WTC11 (cell line): ENCODE data around the gene CARD14.

Experiments used
- CREM ChIP-seq: sonication (generic); formaldehyde crosslinking; IDR thresholded peaks from 2 replicates; pipeline ENCODE4 v1.8.1; 2022; ENCODE audit warnings: mild to moderate bottlenecking, missing genetic modification reagents, moderate library complexity
- TF ChIP-seq, protein P1 (sequence below): fragments of 200-600 bp; IDR thresholded peaks from 2 replicates; pipeline ENCODE4 v1.8.0; 2022; ENCODE audit warnings: antibody characterized with exemption
- TF ChIP-seq, protein P2 (sequence below): fragments of 250-450 bp; sonication (Bioruptor Pico); IDR thresholded peaks from 2 replicates; pipeline ENCODE4 v1.9.0; 2021; ENCODE audit warnings: mild to moderate bottlenecking, borderline replicate concordance

DNA sequence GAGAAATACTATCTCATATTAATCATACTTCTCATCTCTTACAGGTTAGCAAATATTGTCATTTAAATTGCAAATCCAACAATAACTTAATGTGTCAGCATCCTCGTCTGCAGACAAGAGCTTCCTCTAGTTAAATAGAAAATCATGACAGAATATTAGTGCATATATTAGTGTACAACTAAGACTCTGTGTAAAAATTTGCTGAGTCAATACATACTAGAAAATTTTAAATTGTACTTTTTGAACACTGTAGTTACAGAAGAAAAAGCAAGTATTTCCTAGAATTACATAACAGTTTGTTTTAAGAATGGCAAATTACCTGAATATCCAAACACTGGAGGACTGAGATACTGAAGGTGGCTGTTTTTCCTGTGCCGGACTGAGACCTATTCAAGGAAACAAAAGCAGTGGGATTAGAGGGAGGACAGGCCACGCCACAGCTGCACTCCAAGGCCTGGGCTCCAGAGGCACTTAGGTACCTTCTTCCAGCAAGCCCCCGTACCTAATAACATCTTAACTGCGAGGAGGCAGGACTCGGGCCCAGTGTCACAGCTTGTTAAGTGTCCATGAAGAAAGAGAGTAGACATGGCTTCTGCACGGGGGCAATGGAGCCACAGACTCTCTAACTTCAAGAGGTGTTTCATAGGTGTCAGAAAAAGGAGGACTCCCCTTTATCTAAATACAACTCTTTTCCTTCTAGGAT, 28.2 kb upstream of the CARD14 start:
- TF ChIP-seq, protein P1, sequence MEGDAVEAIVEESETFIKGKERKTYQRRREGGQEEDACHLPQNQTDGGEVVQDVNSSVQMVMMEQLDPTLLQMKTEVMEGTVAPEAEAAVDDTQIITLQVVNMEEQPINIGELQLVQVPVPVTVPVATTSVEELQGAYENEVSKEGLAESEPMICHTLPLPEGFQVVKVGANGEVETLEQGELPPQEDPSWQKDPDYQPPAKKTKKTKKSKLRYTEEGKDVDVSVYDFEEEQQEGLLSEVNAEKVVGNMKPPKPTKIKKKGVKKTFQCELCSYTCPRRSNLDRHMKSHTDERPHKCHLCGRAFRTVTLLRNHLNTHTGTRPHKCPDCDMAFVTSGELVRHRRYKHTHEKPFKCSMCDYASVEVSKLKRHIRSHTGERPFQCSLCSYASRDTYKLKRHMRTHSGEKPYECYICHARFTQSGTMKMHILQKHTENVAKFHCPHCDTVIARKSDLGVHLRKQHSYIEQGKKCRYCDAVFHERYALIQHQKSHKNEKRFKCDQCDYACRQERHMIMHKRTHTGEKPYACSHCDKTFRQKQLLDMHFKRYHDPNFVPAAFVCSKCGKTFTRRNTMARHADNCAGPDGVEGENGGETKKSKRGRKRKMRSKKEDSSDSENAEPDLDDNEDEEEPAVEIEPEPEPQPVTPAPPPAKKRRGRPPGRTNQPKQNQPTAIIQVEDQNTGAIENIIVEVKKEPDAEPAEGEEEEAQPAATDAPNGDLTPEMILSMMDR, result no peak
- TF ChIP-seq CREM (CRISPR knock-in tag), result no peak
- TF ChIP-seq, protein P2, sequence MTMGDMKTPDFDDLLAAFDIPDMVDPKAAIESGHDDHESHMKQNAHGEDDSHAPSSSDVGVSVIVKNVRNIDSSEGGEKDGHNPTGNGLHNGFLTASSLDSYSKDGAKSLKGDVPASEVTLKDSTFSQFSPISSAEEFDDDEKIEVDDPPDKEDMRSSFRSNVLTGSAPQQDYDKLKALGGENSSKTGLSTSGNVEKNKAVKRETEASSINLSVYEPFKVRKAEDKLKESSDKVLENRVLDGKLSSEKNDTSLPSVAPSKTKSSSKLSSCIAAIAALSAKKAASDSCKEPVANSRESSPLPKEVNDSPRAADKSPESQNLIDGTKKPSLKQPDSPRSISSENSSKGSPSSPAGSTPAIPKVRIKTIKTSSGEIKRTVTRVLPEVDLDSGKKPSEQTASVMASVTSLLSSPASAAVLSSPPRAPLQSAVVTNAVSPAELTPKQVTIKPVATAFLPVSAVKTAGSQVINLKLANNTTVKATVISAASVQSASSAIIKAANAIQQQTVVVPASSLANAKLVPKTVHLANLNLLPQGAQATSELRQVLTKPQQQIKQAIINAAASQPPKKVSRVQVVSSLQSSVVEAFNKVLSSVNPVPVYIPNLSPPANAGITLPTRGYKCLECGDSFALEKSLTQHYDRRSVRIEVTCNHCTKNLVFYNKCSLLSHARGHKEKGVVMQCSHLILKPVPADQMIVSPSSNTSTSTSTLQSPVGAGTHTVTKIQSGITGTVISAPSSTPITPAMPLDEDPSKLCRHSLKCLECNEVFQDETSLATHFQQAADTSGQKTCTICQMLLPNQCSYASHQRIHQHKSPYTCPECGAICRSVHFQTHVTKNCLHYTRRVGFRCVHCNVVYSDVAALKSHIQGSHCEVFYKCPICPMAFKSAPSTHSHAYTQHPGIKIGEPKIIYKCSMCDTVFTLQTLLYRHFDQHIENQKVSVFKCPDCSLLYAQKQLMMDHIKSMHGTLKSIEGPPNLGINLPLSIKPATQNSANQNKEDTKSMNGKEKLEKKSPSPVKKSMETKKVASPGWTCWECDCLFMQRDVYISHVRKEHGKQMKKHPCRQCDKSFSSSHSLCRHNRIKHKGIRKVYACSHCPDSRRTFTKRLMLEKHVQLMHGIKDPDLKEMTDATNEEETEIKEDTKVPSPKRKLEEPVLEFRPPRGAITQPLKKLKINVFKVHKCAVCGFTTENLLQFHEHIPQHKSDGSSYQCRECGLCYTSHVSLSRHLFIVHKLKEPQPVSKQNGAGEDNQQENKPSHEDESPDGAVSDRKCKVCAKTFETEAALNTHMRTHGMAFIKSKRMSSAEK (CRISPR knock-in tag), result no peak
